Measurements from ENCODE around the gene SOX4.
"Not testable (repeated sequence)": the region's sequence is repeated elsewhere in the genome, so short reads cannot be mapped to it uniquely, and the experiment has no call there.

SOX4 gene

DNA sequence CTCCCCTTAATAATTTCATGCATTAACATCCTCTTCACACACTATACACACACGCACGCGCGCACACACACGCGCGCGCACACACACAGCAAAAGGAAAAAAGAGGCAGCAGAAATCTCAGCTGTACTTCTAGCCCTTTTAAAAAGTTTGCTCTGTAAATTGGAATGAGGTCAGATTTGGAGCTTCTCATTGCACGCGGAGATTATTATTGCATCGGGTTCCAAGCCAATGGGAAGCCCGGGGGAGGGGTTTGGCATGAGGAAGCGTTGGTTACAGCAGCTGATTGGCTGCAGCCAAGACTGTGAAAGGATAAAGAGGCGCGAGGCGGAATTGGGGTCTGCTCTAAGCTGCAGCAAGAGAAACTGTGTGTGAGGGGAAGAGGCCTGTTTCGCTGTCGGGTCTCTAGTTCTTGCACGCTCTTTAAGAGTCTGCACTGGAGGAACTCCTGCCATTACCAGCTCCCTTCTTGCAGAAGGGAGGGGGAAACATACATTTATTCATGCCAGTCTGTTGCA, at the start of gene SOX4:
TSS of gene SOX4 (plus strand) at position 340 of the 515 bp plus-strand sequence. CDS start 784 bp downstream, outside the sequence.
- peak in 1 of 3 donors; percentile 43 for DNase-seq (ENCODE audit: low read depth in 3 of 3)

DNA sequence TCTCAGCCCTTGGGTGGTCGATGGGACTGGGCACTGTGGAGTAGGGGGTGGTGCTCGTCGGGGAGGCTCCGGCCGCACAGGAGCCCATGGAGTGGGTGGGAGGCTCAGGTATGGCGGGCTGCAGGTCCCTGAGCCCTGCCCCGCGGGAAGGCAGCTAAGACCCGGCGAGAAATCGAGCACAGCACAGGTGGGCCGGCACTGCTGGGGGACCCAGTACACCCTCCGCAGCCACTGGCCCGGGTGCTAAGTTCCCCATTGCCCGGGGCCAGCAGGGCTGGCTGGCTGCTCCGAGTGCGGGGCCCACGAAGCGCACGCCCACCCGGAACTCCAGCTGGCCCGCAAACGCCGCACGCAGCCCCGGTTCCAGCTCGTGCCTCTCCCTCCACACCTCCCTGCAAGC, 41.3 kb upstream of the SOX4 start:
- DNase-seq (ENCODE audit: low read depth in 3 of 3), result not testable (repeated sequence)

DNA sequence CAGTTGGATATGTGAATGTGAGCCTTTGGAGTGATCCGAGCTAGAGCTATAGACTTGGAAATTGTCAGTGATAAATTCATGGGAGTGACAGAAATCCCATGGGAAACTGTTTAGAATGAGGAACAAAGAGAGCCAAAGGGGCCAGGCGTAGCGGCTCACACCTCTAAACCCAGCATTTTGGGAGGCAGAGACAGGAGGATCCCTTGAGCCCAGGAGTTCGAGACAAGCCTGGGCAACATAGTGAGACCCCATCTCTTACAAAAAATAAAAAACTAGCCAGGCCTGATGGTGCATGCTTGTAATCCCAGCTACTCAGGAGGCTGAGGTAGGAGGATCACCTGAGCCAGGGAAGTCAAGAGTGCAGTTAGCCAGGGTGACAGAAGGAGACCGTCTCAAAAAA, 39.3 kb upstream of the SOX4 start:
- no peak for DNase-seq (ENCODE audit: low read depth in 3 of 3)

DNA sequence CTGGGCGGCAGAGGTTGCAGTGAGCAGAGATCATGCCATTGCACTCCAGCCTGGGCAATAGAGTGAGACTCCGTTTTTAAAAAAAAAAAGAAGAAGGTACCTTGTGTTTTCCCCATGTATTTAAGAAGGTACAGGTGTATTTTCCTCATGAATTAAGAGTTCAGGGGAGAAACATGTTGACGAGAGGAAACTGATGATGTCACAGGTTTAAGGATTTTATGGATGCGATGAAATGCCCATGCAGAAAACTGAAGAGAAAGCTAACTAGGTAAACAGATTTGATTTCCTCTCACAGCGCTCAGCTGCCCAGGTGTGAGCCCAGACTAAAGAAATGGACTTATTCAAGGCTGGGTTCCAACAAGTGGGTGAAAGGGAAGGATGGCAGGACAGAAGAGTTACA, 38.4 kb upstream of the SOX4 start:
- DNase-seq (ENCODE audit: low read depth in 3 of 3), result no peak

DNA sequence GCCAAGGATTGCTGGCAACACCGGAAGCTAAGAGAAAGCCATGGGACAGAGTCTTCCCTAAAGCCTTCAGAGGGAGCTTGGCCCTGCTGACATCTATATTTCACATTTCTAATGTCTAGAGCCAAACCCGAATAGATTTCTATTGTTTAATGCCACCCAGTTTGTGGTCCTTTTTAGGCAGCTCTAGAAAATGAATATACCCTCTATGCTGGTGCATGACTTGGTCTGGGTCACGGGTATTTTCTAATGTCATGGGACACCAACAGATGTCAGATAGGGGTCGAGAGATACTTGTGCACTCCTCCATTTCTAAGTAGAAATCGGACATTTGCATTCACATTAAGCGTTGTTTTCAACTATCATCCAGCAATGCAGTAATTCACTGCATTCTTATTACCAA, 37.0 kb upstream of the SOX4 start:
- DNase-seq (ENCODE audit: low read depth in 3 of 3), result no peak

DNA sequence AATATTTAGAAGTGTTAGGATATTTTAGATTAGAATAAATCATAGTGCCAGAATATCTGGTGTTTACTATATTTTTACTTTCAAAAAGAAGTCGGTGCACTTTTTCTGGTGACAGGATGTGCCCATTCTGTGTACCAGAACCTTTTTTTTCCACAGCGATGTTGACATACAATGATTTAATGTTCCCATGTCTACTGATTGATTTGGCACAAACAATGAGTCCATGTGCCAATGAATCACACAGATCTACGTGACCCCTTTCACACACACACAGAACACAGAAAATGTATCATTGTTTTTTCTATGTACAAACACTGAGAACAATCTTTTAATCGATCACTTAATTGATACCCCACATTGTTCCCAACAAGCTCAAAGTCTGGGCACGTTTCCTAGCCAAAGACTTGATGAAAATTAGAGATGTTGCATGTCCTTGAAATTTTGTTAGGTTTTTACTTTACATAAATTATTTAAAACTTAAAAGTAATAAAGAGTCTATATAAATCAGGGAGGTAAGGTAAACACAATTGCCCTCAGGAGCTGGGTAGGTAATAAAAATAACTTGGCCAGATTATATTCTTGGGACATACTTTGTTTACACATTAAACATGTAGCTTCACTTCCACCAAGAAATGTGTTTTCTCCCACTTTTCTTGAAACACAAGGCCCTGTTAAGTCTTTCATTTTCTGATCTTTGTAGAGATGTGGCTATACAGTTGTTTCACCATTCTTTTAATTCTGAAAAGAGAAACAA, 36.4 kb upstream of the SOX4 start:
- DNase-seq (ENCODE audit: low read depth in 3 of 3), result no peak

- no peak for DNase-seq (ENCODE audit: low read depth in 3 of 3)
These were observed 34.3 kb upstream of the SOX4 start for GRCh38 chr6:21559238-21559637.

GRCh38 chr6:21560249-21560648, 33.3 kb upstream of the SOX4 start:
- no peak for DNase-seq (ENCODE audit: low read depth in 3 of 3)

GRCh38 chr6:21565431-21565830, 28.1 kb upstream of the SOX4 start:
- DNase-seq (ENCODE audit: low read depth in 3 of 3), result no peak

- DNase-seq (ENCODE audit: low read depth in 3 of 3), result no peak
These were observed 15.0 kb upstream of the SOX4 start for GRCh38 chr6:21578523-21578922.

GRCh38 chr6:21582651-21583050, 10.9 kb upstream of the SOX4 start:
- DNase-seq (ENCODE audit: low read depth in 3 of 3), result no peak

- no peak for DNase-seq (ENCODE audit: low read depth in 3 of 3)
These were observed 7.3 kb upstream of the SOX4 start for GRCh38 chr6:21586300-21586699.

- DNase-seq (ENCODE audit: low read depth in 3 of 3), result no peak
These were observed 6.8 kb upstream of the SOX4 start for GRCh38 chr6:21586740-21587178.

GRCh38 chr6:21587179-21587960, 6.2 kb upstream of the SOX4 start:
- DNase-seq (ENCODE audit: low read depth in 3 of 3), result no peak

DNA sequence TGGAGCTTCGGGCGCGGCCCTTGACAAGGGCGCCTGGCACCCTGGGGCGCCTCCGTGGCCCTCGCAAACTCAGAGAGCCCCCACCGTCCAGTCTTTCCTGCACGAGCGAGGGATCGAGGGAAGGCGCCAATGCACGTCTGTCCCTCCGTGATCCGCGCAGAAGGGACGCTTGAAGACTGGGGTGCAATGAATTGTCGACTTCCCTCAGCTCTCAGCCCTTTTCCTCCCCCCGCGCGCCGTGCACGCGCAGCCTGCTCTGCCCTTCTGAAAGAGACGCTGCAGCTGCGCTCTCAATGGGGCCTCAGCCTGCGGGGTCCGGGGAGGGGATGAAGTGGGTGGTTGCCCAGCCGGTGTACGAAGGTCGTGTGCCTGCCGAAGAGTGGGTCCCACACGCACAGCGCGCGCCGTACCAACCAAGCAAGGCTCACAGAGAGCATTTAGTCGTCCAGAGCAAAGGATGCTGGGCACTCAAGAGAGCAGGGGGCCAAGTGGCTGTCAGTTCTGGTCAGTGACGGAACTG, 5.5 kb upstream of the SOX4 start:
- no peak for DNase-seq (ENCODE audit: low read depth in 3 of 3)

DNA sequence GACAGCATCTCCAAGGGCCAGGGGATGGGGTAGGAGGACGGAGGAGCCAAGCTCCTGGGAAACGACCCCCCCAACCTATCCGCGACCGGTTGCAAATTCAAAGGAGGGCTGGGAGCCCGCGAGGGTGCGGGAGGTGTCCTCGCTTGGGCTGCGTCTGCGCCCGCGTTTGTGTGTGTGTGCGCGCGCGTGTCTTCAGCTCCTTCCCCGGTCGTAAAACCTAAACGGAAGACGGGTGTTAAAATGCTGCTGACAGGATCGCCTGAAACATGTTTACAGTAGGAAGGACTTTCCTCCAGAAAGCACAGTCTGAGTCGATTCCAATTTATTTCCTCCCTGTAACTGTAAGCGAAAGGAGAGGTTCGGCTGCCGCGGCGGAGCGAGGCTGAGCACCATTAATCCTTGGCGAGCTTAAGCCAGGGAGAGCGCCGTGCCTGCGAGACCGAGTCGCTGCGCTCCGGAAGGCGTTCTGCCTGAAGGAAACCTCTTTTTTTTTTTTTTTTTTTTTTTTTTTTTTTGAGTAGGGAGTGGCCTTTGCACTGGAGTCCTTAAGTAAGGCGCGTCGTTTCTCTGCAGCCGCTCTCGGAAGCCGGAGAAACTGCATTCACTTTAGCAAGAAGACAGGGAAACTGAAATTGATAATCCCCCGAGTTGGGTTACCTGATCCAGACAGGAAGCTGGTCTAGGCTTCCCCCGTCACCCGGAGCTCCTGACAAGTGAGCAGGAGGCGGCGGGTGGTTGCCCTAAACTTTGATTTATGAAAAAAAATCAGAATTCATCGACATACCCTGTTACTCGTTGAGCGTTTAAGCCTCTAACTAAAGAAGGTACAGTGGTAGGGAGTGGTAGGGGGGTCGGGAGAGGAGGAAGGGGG, 4.8 kb upstream of the SOX4 start:
- no peak for DNase-seq (ENCODE audit: low read depth in 3 of 3)

DNA sequence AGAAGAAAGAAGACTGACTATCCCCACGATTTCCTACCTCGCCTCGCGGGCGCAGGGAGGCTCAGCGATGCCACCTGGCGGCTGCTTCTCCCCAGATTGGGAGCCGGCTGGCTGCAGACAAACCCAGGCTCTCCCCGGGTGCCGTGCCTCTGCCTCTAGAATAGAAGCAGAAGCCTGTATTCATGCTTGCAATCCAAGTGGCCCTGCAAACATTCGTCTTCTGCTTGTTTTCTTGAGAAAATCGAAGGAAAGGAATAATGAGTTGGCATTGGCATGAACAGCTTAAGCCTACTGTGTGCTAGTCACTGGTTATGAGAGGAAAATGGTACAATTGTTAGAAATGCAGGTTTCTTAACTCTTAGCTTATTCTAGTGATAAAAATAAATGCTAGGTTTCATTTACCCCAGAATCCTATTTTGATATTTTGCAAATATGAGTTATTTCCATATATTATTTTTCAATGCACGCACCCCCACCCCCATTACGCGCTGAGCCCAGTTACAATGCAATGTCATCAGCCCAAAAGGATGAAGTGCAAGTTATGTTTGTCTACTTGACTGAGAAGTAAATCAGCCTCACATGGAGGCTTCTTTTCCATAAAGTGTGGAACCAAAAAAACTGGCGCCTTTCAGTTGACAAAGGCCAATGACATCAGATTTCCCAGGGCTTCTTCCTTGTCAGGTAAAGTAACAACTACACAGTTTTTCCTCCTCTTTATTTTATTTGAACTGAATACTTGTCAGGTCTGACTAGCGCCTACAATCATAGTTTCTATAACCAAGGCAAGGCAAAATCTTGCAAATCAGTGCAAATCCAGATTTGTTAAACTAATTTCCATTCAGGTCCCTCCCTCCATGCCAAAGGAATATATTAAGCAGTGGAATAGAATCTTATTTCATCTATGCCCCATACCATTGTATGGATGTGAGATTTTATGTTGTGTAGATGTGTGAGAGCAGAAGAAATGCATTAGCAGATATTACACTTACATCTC, 3.9 kb upstream of the SOX4 start:
- DNase-seq (ENCODE audit: low read depth in 3 of 3), result peak; percentile 64 to 79 (median 64)

DNA sequence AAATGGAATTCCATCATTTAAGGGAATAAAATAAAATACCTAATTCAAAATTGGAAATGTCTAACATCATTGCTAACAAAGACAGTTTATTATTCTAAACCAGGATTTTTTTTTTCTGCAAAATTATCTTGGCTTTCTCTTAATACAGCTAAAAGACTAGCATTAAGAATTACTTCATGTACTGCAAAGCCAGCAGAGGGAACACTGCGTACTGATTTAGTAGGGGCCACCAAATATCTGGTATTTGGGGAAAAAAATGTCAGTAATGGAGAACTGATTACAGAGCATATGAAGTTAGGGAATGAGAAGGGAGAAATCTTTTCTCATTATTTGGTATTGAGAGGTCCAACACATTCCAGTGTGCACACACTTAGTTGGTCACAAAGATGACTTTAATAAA, 3.2 kb upstream of the SOX4 start:
- DNase-seq (ENCODE audit: low read depth in 3 of 3), result no peak

DNA sequence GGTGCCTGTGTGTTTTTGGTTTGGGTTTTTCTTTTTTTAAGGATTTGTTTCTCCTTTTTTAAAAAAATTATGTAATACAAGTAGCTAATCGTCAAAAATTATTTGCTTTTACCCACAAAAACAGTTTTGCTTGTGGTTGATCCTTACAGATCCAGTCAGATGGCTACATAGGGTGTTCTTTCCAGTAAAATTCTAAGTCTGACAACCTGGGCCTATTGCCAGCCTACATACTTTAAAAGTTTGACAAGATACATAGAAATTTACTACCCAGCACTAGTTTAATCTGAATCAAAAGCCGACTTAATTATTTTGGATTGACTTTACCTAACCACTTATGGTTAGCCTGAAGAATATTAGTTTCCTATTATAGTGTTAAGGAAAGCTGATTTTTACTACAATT, 2.1 kb upstream of the SOX4 start:
- no peak for DNase-seq (ENCODE audit: low read depth in 3 of 3)

DNA sequence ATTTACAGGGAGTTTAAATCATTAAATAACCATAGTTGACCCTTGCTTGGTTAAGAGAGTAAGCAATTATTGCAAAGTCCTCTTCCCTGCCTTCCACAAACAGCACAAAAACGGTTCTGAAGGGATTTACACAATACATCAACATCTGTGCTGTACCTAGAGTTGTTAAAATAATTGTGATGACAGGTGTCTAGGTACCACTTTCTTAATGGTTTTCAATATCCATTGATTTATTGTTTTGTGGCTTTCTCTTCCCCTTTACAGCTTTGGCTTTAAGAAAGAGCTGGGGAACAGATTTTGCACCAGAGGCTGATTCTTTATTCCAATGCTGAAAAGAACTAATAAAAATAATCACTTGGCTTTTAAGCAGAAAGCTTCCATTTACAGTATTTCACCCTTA, 598 bp upstream of the SOX4 start:
- no peak for DNase-seq (ENCODE audit: low read depth in 3 of 3)
